ENCODE results near the gene ERBIN.

The ERBIN gene

DNA sequence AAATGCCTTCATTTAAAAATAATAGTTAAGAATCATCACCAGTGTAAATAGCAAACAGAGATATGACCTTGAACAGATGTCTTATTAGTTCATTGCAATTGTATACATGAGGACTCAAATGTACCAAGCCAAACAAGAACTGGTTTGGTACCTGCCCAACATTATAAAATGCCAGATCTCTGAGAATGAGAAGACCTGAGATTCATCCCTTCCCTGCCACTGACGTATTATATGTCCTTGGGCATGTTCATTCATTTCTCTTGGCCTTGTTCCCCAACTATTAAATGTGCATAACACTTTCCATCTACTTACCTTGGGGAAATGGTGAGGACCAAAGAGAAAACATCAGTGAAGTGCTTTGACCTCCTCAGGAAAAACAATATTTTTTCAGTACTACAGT, 33.6 kb upstream of the ERBIN start:
- no peak for TF ChIP-seq ELF4 (IDR thresholded peaks at IDR 0.05)
- no peak for TF ChIP-seq L3MBTL2 (conservative IDR thresholded peaks at IDR 0.05)
- no peak for TF ChIP-seq LEF1 (IDR thresholded peaks at IDR 0.05; ENCODE audit: borderline replicate concordance)
- TF ChIP-seq ARNT (IDR thresholded peaks at IDR 0.05): no peak
- TF ChIP-seq HDGF (IDR thresholded peaks at IDR 0.05; ENCODE audit: borderline replicate concordance): no peak
- CTCF ChIA-PET: no interaction called here
- POLR2A ChIA-PET: no interaction called here
- no peak for DNase-seq (ENCODE audit: extremely low spot score)

DNA sequence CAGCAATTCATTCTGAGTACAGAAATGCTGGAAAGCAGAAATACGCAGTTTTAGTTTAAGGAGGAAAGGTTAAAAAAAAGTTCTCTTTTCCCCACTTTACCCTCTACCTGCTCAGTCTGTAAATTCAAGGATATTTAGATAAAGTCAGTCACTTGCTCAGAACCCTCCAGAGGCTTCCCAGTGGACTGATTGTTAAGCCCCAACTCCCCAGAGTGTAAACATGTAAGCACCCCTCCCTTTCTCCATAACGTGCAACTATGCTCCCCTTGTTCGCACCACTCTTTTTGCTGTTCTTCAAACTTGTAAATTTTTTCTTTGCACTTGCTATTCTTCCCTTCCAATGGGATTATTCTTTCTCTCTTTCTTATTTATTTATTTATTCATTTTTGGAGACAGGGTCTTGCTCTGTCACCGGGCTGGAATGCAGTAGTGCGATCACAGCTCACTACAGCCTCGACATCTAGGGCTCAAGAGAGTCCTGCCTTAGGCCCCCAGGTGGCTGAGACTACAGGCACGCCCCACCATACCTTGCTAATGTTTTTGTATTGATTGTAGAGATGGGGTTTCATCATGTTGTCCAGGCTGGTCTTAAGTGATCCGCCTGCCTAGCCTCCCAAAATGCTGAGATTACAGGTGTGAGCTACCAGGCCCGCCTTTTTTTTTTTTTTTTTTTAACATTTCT, 32.5 kb upstream of the ERBIN start:
- TF ChIP-seq SP1 (IDR thresholded peaks at IDR 0.05): no peak
- TF ChIP-seq HDGF (IDR thresholded peaks at IDR 0.05; ENCODE audit: borderline replicate concordance): no peak
- TF ChIP-seq SUZ12 (IDR thresholded peaks at IDR 0.05): no peak
- no peak for TF ChIP-seq NFRKB (IDR thresholded peaks at IDR 0.05)
- no peak for TF ChIP-seq TARDBP (IDR thresholded peaks at IDR 0.05)
- TF ChIP-seq ZNF384 (IDR thresholded peaks at IDR 0.05): no peak
- no peak for TF ChIP-seq L3MBTL2 (conservative IDR thresholded peaks at IDR 0.05)
- no peak for TF ChIP-seq LEF1 (IDR thresholded peaks at IDR 0.05; ENCODE audit: borderline replicate concordance)
- TF ChIP-seq, protein P1, sequence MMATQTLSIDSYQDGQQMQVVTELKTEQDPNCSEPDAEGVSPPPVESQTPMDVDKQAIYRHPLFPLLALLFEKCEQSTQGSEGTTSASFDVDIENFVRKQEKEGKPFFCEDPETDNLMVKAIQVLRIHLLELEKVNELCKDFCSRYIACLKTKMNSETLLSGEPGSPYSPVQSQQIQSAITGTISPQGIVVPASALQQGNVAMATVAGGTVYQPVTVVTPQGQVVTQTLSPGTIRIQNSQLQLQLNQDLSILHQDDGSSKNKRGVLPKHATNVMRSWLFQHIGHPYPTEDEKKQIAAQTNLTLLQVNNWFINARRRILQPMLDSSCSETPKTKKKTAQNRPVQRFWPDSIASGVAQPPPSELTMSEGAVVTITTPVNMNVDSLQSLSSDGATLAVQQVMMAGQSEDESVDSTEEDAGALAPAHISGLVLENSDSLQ (IDR thresholded peaks at IDR 0.05): no peak
- TF ChIP-seq ARNT (IDR thresholded peaks at IDR 0.05): no peak
- no peak for TF ChIP-seq FOXM1 (IDR thresholded peaks at IDR 0.05; ENCODE audit: borderline replicate concordance)
- TF ChIP-seq BHLHE40 (IDR thresholded peaks at IDR 0.05; ENCODE audit: borderline replicate concordance): no peak
- TF ChIP-seq ELF4 (IDR thresholded peaks at IDR 0.05): no peak
- TF ChIP-seq FOXK2 (IDR thresholded peaks at IDR 0.05): no peak
- no peak for TF ChIP-seq CTBP1 (IDR thresholded peaks at IDR 0.05; ENCODE audit: borderline replicate concordance)
- CTCF ChIA-PET: interaction anchor here (0.7 kb wide), 1 partner anchor 26 kb away, joined by 4 read pairs; no protein-coding TSS in a partner anchor
- POLR2A ChIA-PET: no interaction called here
- DNase-seq (ENCODE audit: extremely low spot score): no peak

DNA sequence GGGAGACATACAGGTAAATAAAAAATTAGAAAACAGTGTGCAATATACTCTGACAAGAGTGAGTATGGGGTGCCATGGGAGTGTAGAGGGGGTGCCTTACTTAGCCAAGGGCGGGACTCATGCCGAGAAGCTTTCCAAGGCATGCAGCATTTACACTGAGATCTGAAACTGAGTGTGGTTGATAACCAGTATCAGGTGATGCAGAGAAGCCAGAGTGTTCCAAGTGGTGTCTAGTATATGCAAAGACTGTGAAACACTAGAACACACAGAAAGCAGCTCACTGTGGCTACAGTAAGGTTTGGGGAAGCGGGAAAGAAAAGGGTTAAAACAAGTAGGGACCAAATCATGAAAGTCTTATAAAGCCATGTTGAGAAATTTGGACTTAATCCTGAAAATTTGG, 30.5 kb upstream of the ERBIN start:
- TF ChIP-seq SUZ12 (IDR thresholded peaks at IDR 0.05): no peak
- no peak for TF ChIP-seq FOXM1 (IDR thresholded peaks at IDR 0.05; ENCODE audit: borderline replicate concordance)
- TF ChIP-seq TARDBP (IDR thresholded peaks at IDR 0.05): no peak
- no peak for TF ChIP-seq SP1 (IDR thresholded peaks at IDR 0.05)
- no peak for TF ChIP-seq FOXA1 (IDR thresholded peaks at IDR 0.05)
- TF ChIP-seq BHLHE40 (IDR thresholded peaks at IDR 0.05; ENCODE audit: borderline replicate concordance): no peak
- TF ChIP-seq HDGF (IDR thresholded peaks at IDR 0.05; ENCODE audit: borderline replicate concordance): no peak
- POLR2A ChIA-PET: no interaction called here
- CTCF ChIA-PET: no interaction called here
- DNase-seq (ENCODE audit: extremely low spot score): no peak

DNA sequence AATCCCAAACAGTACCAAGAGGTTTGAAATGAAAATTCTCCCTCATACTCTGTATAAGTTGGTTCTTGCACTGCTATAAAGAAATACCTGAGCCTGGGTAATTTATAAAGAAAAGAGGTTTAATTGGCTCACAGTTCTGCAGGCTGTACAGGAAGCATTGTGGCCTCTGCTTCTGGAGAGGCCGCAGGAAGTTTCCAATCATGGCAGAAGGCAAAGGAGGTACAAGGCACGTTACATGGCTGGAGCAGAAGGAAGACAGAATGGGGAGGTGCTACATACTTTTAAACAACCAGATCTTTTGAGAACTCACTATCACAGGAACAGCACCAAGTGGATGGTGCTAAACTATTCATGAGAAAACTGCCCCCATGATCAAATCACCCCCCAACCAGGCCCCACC, 25.6 kb upstream of the ERBIN start:
- POLR2A ChIA-PET: no interaction called here
- CTCF ChIA-PET: no interaction called here
- TF ChIP-seq HDGF (IDR thresholded peaks at IDR 0.05; ENCODE audit: borderline replicate concordance) (no peak), L3MBTL2 (conservative IDR thresholded peaks at IDR 0.05) (no peak), FOXM1 (IDR thresholded peaks at IDR 0.05; ENCODE audit: borderline replicate concordance) (no peak), ARNT (IDR thresholded peaks at IDR 0.05) (no peak), SP1 (IDR thresholded peaks at IDR 0.05) (no peak), BHLHE40 (IDR thresholded peaks at IDR 0.05; ENCODE audit: borderline replicate concordance) (no peak), ELF4 (IDR thresholded peaks at IDR 0.05) (no peak), FOXA1 (IDR thresholded peaks at IDR 0.05) (no peak), ZNF384 (IDR thresholded peaks at IDR 0.05) (no peak), SUZ12 (IDR thresholded peaks at IDR 0.05) (no peak), CTBP1 (IDR thresholded peaks at IDR 0.05; ENCODE audit: borderline replicate concordance) (no peak), NFRKB (IDR thresholded peaks at IDR 0.05) (no peak), TARDBP (IDR thresholded peaks at IDR 0.05) (no peak), FOXK2 (IDR thresholded peaks at IDR 0.05) (no peak), LEF1 (IDR thresholded peaks at IDR 0.05; ENCODE audit: borderline replicate concordance) (no peak)
- TF ChIP-seq, protein P1 (IDR thresholded peaks at IDR 0.05): no peak
- DNase-seq (ENCODE audit: extremely low spot score): no peak

DNA sequence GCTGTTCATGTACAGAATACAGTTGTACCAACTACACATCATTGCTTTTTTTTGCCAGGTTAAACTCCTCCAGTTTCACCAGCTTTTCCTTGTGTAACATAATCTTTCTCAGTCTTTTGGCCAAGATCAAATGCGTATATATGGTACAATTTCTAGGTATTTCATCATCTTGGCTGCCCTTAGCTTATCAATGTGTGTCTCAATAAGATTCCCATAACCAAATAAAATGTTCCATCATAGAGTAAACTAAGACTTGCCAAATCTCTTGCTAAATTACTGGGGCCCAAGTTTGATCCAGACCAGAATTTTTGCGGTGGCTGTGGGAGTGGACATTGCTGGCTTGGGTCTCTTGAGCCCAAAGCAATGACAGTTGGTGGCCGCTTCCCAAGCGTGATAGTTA, 24.3 kb upstream of the ERBIN start:
- no peak for DNase-seq (ENCODE audit: extremely low spot score)
- CTCF ChIA-PET: no interaction called here
- POLR2A ChIA-PET: no interaction called here
- TF ChIP-seq SP1 (IDR thresholded peaks at IDR 0.05) (no peak), BHLHE40 (IDR thresholded peaks at IDR 0.05; ENCODE audit: borderline replicate concordance) (no peak), ARNT (IDR thresholded peaks at IDR 0.05) (no peak), FOXK2 (IDR thresholded peaks at IDR 0.05) (no peak), FOXA1 (IDR thresholded peaks at IDR 0.05) (no peak), HDGF (IDR thresholded peaks at IDR 0.05; ENCODE audit: borderline replicate concordance) (no peak), ELF4 (IDR thresholded peaks at IDR 0.05) (no peak), NFRKB (IDR thresholded peaks at IDR 0.05) (no peak), LEF1 (IDR thresholded peaks at IDR 0.05; ENCODE audit: borderline replicate concordance) (no peak)

DNA sequence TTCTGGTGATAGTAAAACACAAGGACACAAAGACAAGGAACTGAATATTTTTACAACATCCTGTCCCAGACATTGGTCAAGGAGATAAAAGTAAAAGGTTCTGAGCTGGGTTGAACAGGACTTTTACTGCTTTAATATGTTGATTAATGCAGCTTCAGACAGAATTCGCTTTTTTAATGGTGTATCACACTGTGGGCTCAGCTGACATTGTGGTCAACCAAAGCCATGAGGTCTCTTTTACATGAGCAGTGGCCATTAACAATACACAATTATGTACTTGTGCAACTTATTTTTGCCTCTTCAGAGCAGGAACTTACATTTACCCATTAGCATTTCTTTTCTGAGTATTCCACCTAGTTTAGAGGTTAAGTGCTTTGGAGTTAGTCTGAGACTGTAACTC, 22.8 kb upstream of the ERBIN start:
- ChIA-PET CTCF (no interaction called here), POLR2A (no interaction called here)
- DNase-seq (ENCODE audit: extremely low spot score): no peak
- TF ChIP-seq, protein P1 (IDR thresholded peaks at IDR 0.05): no peak
- TF ChIP-seq FOXK2 (IDR thresholded peaks at IDR 0.05): no peak

DNA sequence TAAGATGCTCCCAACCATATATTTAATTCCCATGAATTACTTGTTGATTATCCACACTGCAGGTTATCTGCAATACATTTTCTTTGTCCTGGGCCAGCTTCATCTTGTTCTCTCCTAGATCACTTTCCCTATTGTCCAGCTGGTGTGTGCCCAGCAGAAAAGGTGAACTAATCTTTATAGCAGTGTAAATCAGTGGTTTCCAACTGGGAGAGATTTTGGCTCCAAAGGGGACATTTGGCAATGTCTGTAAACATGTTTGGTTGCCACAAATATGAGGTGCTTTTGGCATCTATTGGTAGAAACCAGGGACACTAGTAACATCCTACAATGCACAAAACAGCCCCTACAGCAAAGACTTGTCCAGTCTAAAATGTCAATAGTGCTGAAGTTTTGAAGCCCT, 20.1 kb upstream of the ERBIN start:
- ChIA-PET CTCF (no interaction called here), POLR2A (no interaction called here)
- DNase-seq (ENCODE audit: extremely low spot score): no peak
- TF ChIP-seq LEF1 (IDR thresholded peaks at IDR 0.05; ENCODE audit: borderline replicate concordance): no peak
- no peak for TF ChIP-seq ELF4 (IDR thresholded peaks at IDR 0.05)
- no peak for TF ChIP-seq ARNT (IDR thresholded peaks at IDR 0.05)
- no peak for TF ChIP-seq SUZ12 (IDR thresholded peaks at IDR 0.05)
- no peak for TF ChIP-seq BHLHE40 (IDR thresholded peaks at IDR 0.05; ENCODE audit: borderline replicate concordance)
- no peak for TF ChIP-seq L3MBTL2 (conservative IDR thresholded peaks at IDR 0.05)
- no peak for TF ChIP-seq FOXM1 (IDR thresholded peaks at IDR 0.05; ENCODE audit: borderline replicate concordance)

Measured in HEK293T (cell line).